ENCODE measurements around the gene NDEL1.
A peak's percentile ranks its signal among the peaks of the same experiment; 100 is the strongest.

NDEL1 gene

GRCh38 chr17:8477715-8478441, 42.2 kb downstream of the NDEL1 start:
- no peak for DNase-seq (ENCODE audit: low spot score)

DNA sequence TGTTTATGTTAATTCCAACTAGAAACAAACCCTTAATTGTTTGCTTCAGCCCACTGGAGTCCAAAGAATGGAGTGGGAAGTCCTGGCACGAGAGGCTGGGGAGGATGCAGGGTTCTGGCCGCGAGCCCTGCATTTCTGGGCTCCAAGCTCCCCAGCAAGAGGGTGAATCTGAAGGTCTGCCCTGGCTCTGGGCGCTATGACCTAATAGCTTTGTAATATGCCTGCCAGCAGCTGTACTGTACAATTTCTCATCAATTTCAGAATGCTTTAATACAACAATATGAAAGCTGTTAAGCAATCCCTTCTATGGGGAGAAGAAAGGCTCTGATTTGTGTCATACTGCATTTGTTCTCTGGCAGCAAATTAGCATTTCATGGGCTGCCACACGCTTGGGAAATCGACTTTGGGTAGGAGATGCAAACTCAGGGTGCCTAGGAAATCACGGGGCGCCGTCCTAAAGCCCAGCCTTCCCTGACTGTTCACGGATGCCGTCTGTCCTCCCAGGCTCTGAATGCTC, 43.8 kb downstream of the NDEL1 start:
- DNase-seq (ENCODE audit: low spot score) = peak; percentile 91

GRCh38 chr17:8480011-8480976, 44.6 kb downstream of the NDEL1 start:
- no peak for DNase-seq (ENCODE audit: low spot score)

DNA sequence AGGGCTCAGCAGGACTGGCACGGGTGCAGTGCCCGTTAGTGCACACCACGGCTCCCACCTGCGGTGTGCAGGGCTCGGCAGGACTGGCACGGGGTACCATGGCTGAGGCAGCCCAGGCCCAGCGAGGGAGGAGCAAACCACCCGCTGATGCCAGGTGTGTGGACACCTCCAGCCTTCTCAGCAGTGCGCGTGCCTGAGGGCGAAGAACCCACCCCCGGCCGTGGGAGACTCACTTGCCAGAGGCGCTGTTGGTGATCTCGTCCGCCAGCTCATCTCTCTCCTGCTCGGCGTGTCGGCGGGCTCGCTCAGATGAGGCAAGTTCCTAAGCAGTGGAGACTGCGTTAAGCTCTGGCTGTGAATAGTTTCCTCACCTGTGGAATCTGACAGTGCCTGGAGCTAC, 45.4 kb downstream of the NDEL1 start:
- no peak for DNase-seq (ENCODE audit: low spot score)

DNA sequence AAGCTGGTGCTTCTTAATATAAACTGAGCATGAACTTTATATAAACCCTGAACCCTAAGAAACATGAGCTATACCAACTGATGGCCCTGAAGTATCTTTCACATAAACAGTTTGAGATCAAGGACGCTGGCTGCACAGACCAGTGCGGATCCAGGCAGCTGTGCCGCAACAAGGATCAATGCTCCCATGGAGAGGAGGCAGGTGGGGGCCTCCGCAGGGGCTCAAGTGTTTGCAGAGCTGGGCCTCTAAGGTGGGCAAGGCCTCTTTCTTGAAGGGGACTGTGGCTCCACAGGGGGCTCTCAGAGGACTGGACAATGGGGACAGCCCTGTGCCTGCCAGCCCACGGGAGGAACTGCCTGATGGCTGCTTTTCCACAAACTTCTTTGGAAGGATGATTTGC, 46.0 kb downstream of the NDEL1 start:
- no peak for DNase-seq (ENCODE audit: low spot score)

- DNase-seq (ENCODE audit: low spot score) = no peak
Measured at GRCh38 chr17:8482546-8482945, 46.9 kb downstream of the NDEL1 start.

DNA sequence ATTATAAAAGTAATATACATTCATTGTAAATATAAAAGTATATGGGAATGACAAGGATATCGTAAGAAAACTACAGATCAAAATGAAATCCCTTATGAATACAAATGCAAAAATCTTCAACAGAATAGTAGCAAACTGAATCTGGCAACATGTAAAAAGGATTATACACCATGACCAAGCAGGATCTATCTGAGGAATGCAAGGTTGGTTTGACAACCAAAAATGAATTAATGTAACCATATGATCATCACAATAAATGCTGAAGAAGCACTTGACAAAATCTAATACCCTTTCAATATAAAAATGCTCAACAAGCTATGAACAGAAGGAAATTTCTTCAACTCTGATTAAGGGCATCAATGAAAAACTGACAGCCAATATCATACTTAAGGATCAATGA, 48.8 kb downstream of the NDEL1 start:
- no peak for DNase-seq (ENCODE audit: low spot score)

GRCh38 chr17:8485491-8485890, 49.8 kb downstream of the NDEL1 start:
- DNase-seq (ENCODE audit: low spot score) = no peak

- DNase-seq (ENCODE audit: low spot score) = no peak
Measured at GRCh38 chr17:8487130-8487645, 51.5 kb downstream of the NDEL1 start.

DNA sequence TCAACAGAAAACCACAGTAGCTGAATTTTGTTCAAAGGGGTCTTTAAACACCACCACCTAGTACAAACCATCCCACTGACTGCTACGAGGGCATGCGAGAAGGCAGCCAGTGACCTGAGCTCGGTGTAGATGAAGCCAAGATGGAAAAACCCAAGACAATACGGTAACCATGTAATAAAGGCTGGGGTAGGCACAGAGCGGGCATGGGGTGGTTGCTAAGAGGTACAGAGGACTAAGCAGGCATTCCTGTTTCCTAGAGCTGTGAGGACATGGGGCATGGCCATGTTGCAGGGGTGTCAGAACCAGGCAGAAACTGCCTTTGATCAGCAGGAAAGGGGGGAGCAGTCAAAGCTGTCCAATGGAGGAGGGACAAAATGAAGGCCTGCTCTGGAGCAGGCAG, 52.1 kb downstream of the NDEL1 start:
- no peak for DNase-seq (ENCODE audit: low spot score)

GRCh38 chr17:8488491-8488890, 52.8 kb downstream of the NDEL1 start:
- no peak for DNase-seq (ENCODE audit: low spot score)

DNA sequence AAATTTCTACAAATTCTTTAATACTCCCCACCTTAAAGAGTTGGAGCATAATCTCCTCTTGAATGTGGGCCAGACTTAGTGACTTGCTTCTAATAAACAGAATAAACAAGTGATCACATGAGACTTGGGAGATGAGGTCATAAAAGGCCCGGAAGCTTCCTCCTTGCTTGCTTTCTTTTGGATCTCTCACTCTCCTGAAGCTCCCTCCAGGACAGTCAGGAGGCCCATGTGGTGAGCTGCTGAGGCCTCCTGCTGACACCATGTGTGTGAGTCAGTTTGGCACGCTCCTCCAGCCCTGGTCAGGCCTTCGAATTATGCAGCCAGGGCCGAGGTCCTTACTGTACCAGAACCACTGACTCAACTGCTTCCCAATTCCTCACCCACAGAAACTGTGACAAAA, 53.2 kb downstream of the NDEL1 start:
- no peak for DNase-seq (ENCODE audit: low spot score)

DNA sequence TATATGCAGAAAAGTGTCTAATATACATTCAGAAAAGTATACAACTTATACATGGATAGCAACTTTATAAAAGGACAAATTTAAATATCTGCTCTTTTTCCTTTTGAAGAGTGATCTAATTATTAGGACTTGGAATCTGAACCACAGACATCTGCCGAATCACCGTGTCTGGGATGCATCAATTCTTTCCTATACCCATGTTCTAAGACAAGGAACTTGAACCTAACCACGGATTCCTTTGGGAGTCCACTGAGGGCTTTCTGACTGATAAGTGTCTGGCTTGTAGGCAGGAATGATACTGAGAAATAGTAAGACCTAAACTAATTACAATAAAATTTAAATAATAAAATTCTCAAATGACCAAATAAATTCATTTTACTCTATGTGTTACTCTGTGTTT, 54.2 kb downstream of the NDEL1 start:
- no peak for DNase-seq (ENCODE audit: low spot score)

- DNase-seq (ENCODE audit: low spot score) = no peak
Measured at GRCh38 chr17:8490256-8491023, 54.8 kb downstream of the NDEL1 start.

DNA sequence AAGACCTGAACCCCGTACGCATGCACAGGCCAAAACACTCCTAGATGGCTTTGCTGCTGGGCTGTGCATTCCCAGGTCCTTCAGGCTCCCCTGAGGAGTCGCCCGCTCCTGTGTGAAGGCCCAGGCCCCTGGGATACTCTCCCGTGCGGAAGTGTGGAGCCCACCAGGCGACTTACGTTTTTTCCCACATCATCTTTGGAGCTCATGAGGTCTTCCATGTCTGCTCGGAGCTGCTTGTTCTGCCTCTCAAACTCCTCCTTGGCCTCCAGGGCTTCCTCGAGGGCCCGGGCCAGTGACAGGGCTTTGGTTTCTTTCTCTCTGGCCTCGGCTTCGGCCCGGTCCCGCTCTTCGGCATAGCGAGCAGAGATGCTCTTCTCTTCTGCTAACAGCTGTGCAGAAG, 56.4 kb downstream of the NDEL1 start:
- no peak for DNase-seq (ENCODE audit: low spot score)

GRCh38 chr17:8494021-8494420, 58.3 kb downstream of the NDEL1 start:
- DNase-seq (ENCODE audit: low spot score) = no peak

DNA sequence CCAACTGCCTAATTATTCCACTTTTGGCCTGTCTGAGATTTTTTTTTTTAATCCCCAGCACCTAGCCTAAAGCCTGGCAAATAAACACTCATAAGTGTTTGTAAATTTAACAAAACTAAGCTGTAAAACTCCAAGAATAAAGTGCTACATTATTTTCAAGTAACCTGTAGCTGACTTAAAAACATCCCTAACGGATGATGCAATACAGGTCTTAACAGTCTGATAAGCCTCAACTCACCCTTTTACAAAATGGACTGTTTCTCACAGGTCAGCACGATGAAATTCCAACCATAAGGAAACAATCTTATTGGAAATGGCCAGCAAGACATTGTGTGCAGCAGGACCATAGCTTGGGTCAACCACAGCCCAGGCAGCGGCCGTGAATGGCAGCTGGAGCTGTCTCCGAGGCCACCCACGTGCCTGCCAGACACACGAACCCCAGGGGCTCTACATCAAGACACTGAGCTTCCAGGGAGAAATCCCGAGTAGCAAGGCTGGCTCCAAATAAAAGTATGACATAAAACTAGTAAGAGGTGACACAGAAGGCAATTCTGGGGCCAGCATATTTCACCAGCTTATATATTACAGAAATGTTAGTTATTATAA, 58.9 kb downstream of the NDEL1 start:
- DNase-seq (ENCODE audit: low spot score) = no peak

- DNase-seq (ENCODE audit: low spot score) = no peak
Measured at GRCh38 chr17:8496081-8496480, 60.4 kb downstream of the NDEL1 start.

DNA sequence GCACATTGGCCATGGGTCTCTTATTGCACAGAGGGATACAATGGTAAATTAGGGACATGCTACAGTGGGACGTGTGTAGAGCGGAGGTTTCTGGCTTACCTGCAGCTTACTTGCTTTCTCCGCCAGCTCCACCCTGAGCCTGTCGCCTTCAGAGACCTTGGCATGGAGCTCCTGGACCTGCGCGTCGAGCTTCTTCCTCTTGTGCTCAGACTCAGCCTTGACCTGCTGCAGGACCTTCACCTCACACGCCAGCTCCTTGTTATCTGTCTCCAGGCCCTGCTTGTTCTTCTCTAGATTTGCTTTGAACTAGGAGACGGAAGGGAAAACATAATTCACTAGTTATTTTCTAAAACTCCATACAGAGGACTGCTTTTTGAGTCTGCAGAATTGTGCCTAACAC, 63.5 kb downstream of the NDEL1 start:
- DNase-seq (ENCODE audit: low spot score) = no peak

- DNase-seq (ENCODE audit: low spot score) = no peak
Measured at GRCh38 chr17:8499614-8500013, 63.9 kb downstream of the NDEL1 start.

- DNase-seq (ENCODE audit: low spot score) = no peak
Measured at GRCh38 chr17:8500609-8501008, 64.9 kb downstream of the NDEL1 start.

- no peak for DNase-seq (ENCODE audit: low spot score)
Measured at GRCh38 chr17:8502126-8502525, 66.4 kb downstream of the NDEL1 start.
